HepG2 (cell line): ENCODE results near the gene PVR.

Experiments
- POLR2AphosphoS5 ChIP-seq: IDR thresholded peaks from 2 replicates; pipeline ENCODE4 v1.6.1; 2012; ENCODE audit warnings: low read depth, low read length
- U2AF1 ChIP-seq: fragments of 200-400 bp; formaldehyde crosslinking; optimal IDR thresholded peaks from 2 replicates; pipeline ENCODE3; 2017; ENCODE audit warnings: mild to moderate bottlenecking, low read depth, low read length
- ZKSCAN5 ChIP-seq: sonication (generic); formaldehyde crosslinking; IDR thresholded peaks from 2 replicates; pipeline ENCODE4 v1.5.1; 2020; ENCODE audit warnings: mild to moderate bottlenecking, missing genetic modification reagents
- ZNF24 ChIP-seq: fragments of 450-650 bp; IDR thresholded peaks from 2 replicates; pipeline ENCODE4 v1.6.1; 2017; ENCODE audit warnings: antibody characterized with exemption, mild to moderate bottlenecking
- ZNF704 ChIP-seq: sonication (generic); formaldehyde crosslinking; IDR thresholded peaks from 2 replicates; pipeline ENCODE4 v1.8.1; 2023; ENCODE audit warnings: mild to moderate bottlenecking, inconsistent platforms, moderate library complexity, missing genetic modification reagents, borderline replicate concordance
- TF ChIP-seq, protein P1 (sequence below): sonication (generic); formaldehyde crosslinking; IDR thresholded peaks from 2 replicates; pipeline ENCODE4 v1.4.0; 2020; ENCODE audit warnings: missing genetic modification reagents, borderline replicate concordance

GRCh38 chr19:44640518-44640917, 3.2 kb upstream of the PVR start:
- TF ChIP-seq ZNF24 = no peak
- no peak for TF ChIP-seq POLR2AphosphoS5
- no peak for TF ChIP-seq ZNF704 (CRISPR knock-in tag)
- TF ChIP-seq, protein P1, sequence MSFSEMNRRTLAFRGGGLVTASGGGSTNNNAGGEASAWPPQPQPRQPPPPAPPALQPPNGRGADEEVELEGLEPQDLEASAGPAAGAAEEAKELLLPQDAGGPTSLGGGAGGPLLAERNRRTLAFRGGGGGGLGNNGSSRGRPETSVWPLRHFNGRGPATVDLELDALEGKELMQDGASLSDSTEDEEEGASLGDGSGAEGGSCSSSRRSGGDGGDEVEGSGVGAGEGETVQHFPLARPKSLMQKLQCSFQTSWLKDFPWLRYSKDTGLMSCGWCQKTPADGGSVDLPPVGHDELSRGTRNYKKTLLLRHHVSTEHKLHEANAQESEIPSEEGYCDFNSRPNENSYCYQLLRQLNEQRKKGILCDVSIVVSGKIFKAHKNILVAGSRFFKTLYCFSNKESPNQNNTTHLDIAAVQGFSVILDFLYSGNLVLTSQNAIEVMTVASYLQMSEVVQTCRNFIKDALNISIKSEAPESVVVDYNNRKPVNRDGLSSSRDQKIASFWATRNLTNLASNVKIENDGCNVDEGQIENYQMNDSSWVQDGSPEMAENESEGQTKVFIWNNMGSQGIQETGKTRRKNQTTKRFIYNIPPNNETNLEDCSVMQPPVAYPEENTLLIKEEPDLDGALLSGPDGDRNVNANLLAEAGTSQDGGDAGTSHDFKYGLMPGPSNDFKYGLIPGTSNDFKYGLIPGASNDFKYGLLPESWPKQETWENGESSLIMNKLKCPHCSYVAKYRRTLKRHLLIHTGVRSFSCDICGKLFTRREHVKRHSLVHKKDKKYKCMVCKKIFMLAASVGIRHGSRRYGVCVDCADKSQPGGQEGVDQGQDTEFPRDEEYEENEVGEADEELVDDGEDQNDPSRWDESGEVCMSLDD (CRISPR knock-in tag) = no peak
- TF ChIP-seq U2AF1 = no peak
- no peak for TF ChIP-seq ZKSCAN5 (CRISPR knock-in tag)
